Lung (tissue), 12 donors: ENCODE measurements around the gene UTP4. TPM values are rescaled to one million over a fixed set of nuclear protein-coding genes. Genes with fewer than 3 reads are reported as not detected.
"Not testable (repeated sequence)": the region's sequence is repeated elsewhere in the genome, so short reads cannot be mapped to it uniquely, and the experiment has no call there.

Source experiments
- ATAC-seq: fragments of 200-7000 bp; cut with Tn5 transposase; one replicate; pipeline ENCODE4 v1.9.1; 2020; ENCODE audit warnings: moderate number of reproducible peaks; ENCODE audit not compliant: insufficient read depth, low FRiP score
- DNase-seq, 3 donors: peaks; one replicate each; pipeline ENCODE4 v3.0.0-alpha.2; 2013 to 2017
- H3K27ac ChIP-seq, 2 donors: one replicate each; pipeline ENCODE4 v1.5.1; 2013; ENCODE audit warnings: mild to moderate bottlenecking in 2 of 2, moderate library complexity in 2 of 2, control low read depth in 1 of 2, inconsistent platforms in 1 of 2, low read depth in 1 of 2, low read length in 1 of 2
- H3K27me3 ChIP-seq, 3 donors: one replicate each; pipeline ENCODE4 v1.5.1; 2013; ENCODE audit warnings: low read length in 2 of 3; ENCODE audit not compliant: control insufficient read depth in 3 of 3, insufficient read depth in 3 of 3
- H3K36me3 ChIP-seq, 4 donors: one replicate each; pipeline ENCODE4 v1.5.1; 2013; ENCODE audit warnings: low read length in 4 of 4, mild to moderate bottlenecking in 1 of 4, moderate library complexity in 1 of 4; ENCODE audit not compliant: control insufficient read depth in 4 of 4, insufficient read depth in 4 of 4
- H3K4me1 ChIP-seq, 5 donors: one replicate each; pipeline ENCODE4 v1.5.1; 2013; ENCODE audit warnings: low read length in 5 of 5, mild to moderate bottlenecking in 2 of 5, moderate library complexity in 1 of 5; ENCODE audit not compliant: control insufficient read depth in 5 of 5, insufficient read depth in 5 of 5
- H3K4me3 ChIP-seq: one replicate; pipeline ENCODE4 v1.5.1; 2013; ENCODE audit warnings: mild to moderate bottlenecking, control low read depth, moderate library complexity
- H3K9ac ChIP-seq, 2 donors: one replicate each; pipeline ENCODE4 v1.5.1; 2013; ENCODE audit warnings: low read length in 2 of 2, control low read depth in 1 of 2; ENCODE audit not compliant: insufficient read depth in 1 of 2
- H3K9me3 ChIP-seq, 4 donors: one replicate each; pipeline ENCODE4 v1.5.1; 2013; ENCODE audit warnings: low read length in 3 of 4, mild to moderate bottlenecking in 1 of 4, moderate library complexity in 1 of 4; ENCODE audit not compliant: control insufficient read depth in 4 of 4, insufficient read depth in 3 of 4
- CTCF ChIP-seq: IDR thresholded peaks from 2 replicates; pipeline ENCODE4 v1.5.1; 2012; ENCODE audit warnings: mild to moderate bottlenecking; ENCODE audit errors: control extremely low read depth, extremely low read depth
- WGBS, 2 donors: extraction: QIAGEN DNeasy Blood & Tissue Kit; methylation state at CpG; one replicate each; pipeline ENCODE4 v1.1.7; 2013; 5-methylcytosine and 5-hydroxymethylcytosine counted together
- polyA plus RNA-seq, 2 donors: library from polyadenylated mRNA; stranded (reverse); fragments of 200-250 nt; gene quantifications; one replicate each; pipeline ENCODE4 v1.2.1, GENCODE V29; 2013
- total RNA-seq, 2 donors: library from RNA; depleted of rRNA in 1 of 2; stranded (reverse); fragments of >200 nt in 1 of 2; gene quantifications; one replicate each; pipeline ENCODE4 v1.2.1, GENCODE V29; 2014 to 2021
- donor health status: control.
- donor health status: control.
- donor health status: Bipolar disorder and iron deficiency.
- donor health status: healthy.
- donor health status: DM: yes; HTN: yes; CAD: no.

UTP4 gene
- total and polyA plus RNA-seq, 4 donors: 18.1 to 34.5 (median 26.0) TPM

GRCh38 chr16:69138608-69139007 lies 6.2 kb downstream of the UTP4 start:
- ATAC-seq (no peak), DNase-seq (no peak)
- no peak overlapping the region for H3K4me3 ChIP-seq
- WGBS, 2 donors: 86 to 93% methylated on average over 2 of the region's 2 CpGs
- no peaks in the 10 kb centered on the region for H3K9me3 ChIP-seq
- no peak for TF ChIP-seq CTCF
- H3K27ac ChIP-seq: no peak overlapping the region
- peaks cover 17 to 37% (median 28%) of the 10 kb centered on the region in 4 donors for H3K36me3 ChIP-seq
- no peak overlapping the region for H3K9ac ChIP-seq
- H3K27me3 ChIP-seq: no peaks in the 10 kb centered on the region
- H3K4me1 ChIP-seq: peaks cover 0 to 7% (median 1%) of the 10 kb centered on the region in 5 donors

- not testable (repeated sequence) for ATAC-seq, H3K4me1 ChIP-seq, H3K9ac ChIP-seq, H3K27ac ChIP-seq, H3K27me3 ChIP-seq, H3K9me3 ChIP-seq, H3K4me3 ChIP-seq, DNase-seq
- peaks cover 17 to 39% (median 30%) of the 10 kb centered on the region in 4 donors for H3K36me3 ChIP-seq
- 96 to 98% methylated on average over 7 of the region's 7 CpGs for WGBS, 2 donors
These were observed 7.0 kb downstream of the UTP4 start for GRCh38 chr16:69139464-69139863.

- peaks cover 17 to 46% (median 33%) of the 10 kb centered on the region in 4 donors for H3K36me3 ChIP-seq
- no peak for TF ChIP-seq CTCF
- no peaks in the 10 kb centered on the region for H3K27me3 ChIP-seq
- no peaks in the 10 kb centered on the region for H3K9me3 ChIP-seq
- no peak overlapping the region for H3K27ac ChIP-seq
- WGBS, 2 donors: 88 to 95% methylated on average over 5 of the region's 5 CpGs
- H3K4me1 ChIP-seq: peaks cover 0 to 1% (median 0%) of the 10 kb centered on the region in 5 donors
- no peak overlapping the region for H3K4me3 ChIP-seq
- no peak for ATAC-seq
- H3K9ac ChIP-seq: no peak overlapping the region
- no peak for DNase-seq
These were observed 8.6 kb downstream of the UTP4 start for GRCh38 chr16:69141014-69141413.

GRCh38 chr16:69141936-69142335 lies 9.5 kb downstream of the UTP4 start:
- no peak overlapping the region for H3K9ac ChIP-seq
- DNase-seq (no peak), ATAC-seq (no peak)
- no peak overlapping the region for H3K4me3 ChIP-seq
- H3K9me3 ChIP-seq: no peaks in the 10 kb centered on the region
- TF ChIP-seq CTCF: no peak
- H3K27ac ChIP-seq: no peak overlapping the region
- WGBS, 2 donors: 95% methylated on average over 4 of the region's 4 CpGs
- H3K4me1 ChIP-seq: no peaks in the 10 kb centered on the region
- no peaks in the 10 kb centered on the region for H3K27me3 ChIP-seq
- peaks cover 17 to 44% (median 32%) of the 10 kb centered on the region in 4 donors for H3K36me3 ChIP-seq
